CD4-positive, alpha-beta T cell treated with Interleukin-4 for 4 hours (primary cell): ENCODE data around the gene ADAMTS17.
"Not testable (repeated sequence)": the region's sequence is repeated elsewhere in the genome, so short reads cannot be mapped to it uniquely, and the experiment has no call there.

Experiments
- DNase-seq: peaks from one replicate; pipeline ENCODE4 v3.0.0-alpha.2; 2020

The ADAMTS17 gene

GRCh38 chr15:100339999-100340398 lies 1.8 kb downstream of the ADAMTS17 start:
- DNase-seq: no peak

- DNase-seq: not testable (repeated sequence)
These were observed 2.3 kb downstream of the ADAMTS17 start for GRCh38 chr15:100339451-100339850.

- DNase-seq: peak; percentile 63
These were observed 2.8 kb downstream of the ADAMTS17 start for GRCh38 chr15:100338971-100339444.

- no peak for DNase-seq
These were observed 3.5 kb downstream of the ADAMTS17 start for GRCh38 chr15:100338247-100338646.

GRCh38 chr15:100337096-100338044 lies 4.4 kb downstream of the ADAMTS17 start:
- no peak for DNase-seq

- DNase-seq: no peak
These were observed 5.7 kb downstream of the ADAMTS17 start for GRCh38 chr15:100336061-100336460.

GRCh38 chr15:100335335-100335999 lies 6.3 kb downstream of the ADAMTS17 start:
- no peak for DNase-seq

GRCh38 chr15:100334905-100335304 lies 6.9 kb downstream of the ADAMTS17 start:
- no peak for DNase-seq

- DNase-seq: no peak
These were observed 7.3 kb downstream of the ADAMTS17 start for GRCh38 chr15:100334456-100334855.

- peak; percentile 14 for DNase-seq
These were observed 7.8 kb downstream of the ADAMTS17 start for GRCh38 chr15:100334015-100334414.

- no peak for DNase-seq
These were observed 8.5 kb downstream of the ADAMTS17 start for GRCh38 chr15:100333236-100333635.

GRCh38 chr15:100332721-100333120 lies 9.1 kb downstream of the ADAMTS17 start:
- DNase-seq: no peak

GRCh38 chr15:100332231-100332630 lies 9.5 kb downstream of the ADAMTS17 start:
- DNase-seq: no peak

GRCh38 chr15:100330629-100331215 lies 11.1 kb downstream of the ADAMTS17 start:
- DNase-seq: peak; percentile 39

- peak; percentile 5 for DNase-seq
These were observed 11.6 kb downstream of the ADAMTS17 start for GRCh38 chr15:100330221-100330620.

GRCh38 chr15:100328796-100329195 lies 13.0 kb downstream of the ADAMTS17 start:
- no peak for DNase-seq

- DNase-seq: no peak
These were observed 22.9 kb downstream of the ADAMTS17 start for GRCh38 chr15:100318880-100319279.

- DNase-seq: no peak
These were observed 26.9 kb downstream of the ADAMTS17 start for GRCh38 chr15:100314809-100315400.

GRCh38 chr15:100311833-100312476 lies 29.8 kb downstream of the ADAMTS17 start:
- DNase-seq: no peak

- DNase-seq: no peak
These were observed 30.6 kb downstream of the ADAMTS17 start for GRCh38 chr15:100311154-100311625.

- DNase-seq: no peak
These were observed 31.1 kb downstream of the ADAMTS17 start for GRCh38 chr15:100310513-100311153.

- no peak for DNase-seq
These were observed 31.8 kb downstream of the ADAMTS17 start for GRCh38 chr15:100310041-100310405.
